SK-N-SH (cell line): ENCODE data around the gene INPP5A.

Experiments
- NRF1 ChIP-seq: IDR thresholded peaks from 2 replicates; pipeline ENCODE4 v1.6.1; 2012; ENCODE audit warnings: low read depth, mild to moderate bottlenecking, low read length
- POLR2AphosphoS5 ChIP-seq: IDR thresholded peaks from 2 replicates; pipeline ENCODE4 v1.6.1; 2012; ENCODE audit warnings: low read depth, low read length
- TF ChIP-seq, protein P1 (sequence below): fragments of 200-600 bp; sonication (generic); IDR thresholded peaks from 2 replicates; pipeline ENCODE4 v1.6.1; 2017; ENCODE audit warnings: antibody characterized with exemption, mild to moderate bottlenecking, moderate library complexity

DNA sequence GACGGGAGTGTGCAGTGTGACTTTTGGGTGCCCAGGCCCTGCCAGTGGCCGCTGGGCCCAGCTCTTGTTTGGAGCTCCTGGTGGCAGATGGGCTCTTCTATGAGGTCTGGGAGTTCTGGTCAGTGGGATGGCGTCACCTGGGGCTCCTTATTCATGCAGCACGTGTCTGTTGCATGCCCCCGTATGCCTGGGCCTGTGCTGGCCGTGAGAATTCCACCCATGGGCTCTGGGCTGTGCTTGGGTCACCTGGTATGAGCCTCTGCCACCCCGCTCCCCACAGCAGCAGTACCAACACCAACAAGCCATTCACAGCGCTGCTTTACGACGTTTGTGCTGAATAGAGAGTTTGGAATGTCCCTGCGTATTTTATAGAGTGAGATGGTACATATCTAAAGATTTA, 27.1 kb downstream of the INPP5A start:
- TF ChIP-seq POLR2AphosphoS5: no peak
- TF ChIP-seq NRF1: no peak
- TF ChIP-seq, protein P1, sequence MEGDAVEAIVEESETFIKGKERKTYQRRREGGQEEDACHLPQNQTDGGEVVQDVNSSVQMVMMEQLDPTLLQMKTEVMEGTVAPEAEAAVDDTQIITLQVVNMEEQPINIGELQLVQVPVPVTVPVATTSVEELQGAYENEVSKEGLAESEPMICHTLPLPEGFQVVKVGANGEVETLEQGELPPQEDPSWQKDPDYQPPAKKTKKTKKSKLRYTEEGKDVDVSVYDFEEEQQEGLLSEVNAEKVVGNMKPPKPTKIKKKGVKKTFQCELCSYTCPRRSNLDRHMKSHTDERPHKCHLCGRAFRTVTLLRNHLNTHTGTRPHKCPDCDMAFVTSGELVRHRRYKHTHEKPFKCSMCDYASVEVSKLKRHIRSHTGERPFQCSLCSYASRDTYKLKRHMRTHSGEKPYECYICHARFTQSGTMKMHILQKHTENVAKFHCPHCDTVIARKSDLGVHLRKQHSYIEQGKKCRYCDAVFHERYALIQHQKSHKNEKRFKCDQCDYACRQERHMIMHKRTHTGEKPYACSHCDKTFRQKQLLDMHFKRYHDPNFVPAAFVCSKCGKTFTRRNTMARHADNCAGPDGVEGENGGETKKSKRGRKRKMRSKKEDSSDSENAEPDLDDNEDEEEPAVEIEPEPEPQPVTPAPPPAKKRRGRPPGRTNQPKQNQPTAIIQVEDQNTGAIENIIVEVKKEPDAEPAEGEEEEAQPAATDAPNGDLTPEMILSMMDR: no peak
